RPMI8226 (cell line): ENCODE measurements around the gene CNOT10.
A peak's percentile ranks its signal among the peaks of the same experiment; 100 is the strongest.
"Not testable (repeated sequence)": the region's sequence is repeated elsewhere in the genome, so short reads cannot be mapped to it uniquely, and the experiment has no call there.

ENCODE experiments used
- DNase-seq: peaks from one replicate; pipeline ENCODE4 v3.0.0-alpha.2; 2015

Gene CNOT10

GRCh38 chr3:32758375-32758753, 73.4 kb downstream of the CNOT10 start:
- DNase-seq: no peak

- no peak for DNase-seq
Observed at GRCh38 chr3:32759342-32759741, 74.4 kb downstream of the CNOT10 start.

- no peak for DNase-seq
Observed at GRCh38 chr3:32764481-32764880, 79.5 kb downstream of the CNOT10 start.

GRCh38 chr3:32778389-32778788, 93.4 kb downstream of the CNOT10 start:
- no peak for DNase-seq

GRCh38 chr3:32780071-32780734, 95.2 kb downstream of the CNOT10 start:
- no peak for DNase-seq

GRCh38 chr3:32780735-32781210, 95.8 kb downstream of the CNOT10 start:
- peak; percentile 44 for DNase-seq

- peak; percentile 84 for DNase-seq
Observed at GRCh38 chr3:32781211-32781968, 96.4 kb downstream of the CNOT10 start.

GRCh38 chr3:32781969-32782270, 96.9 kb downstream of the CNOT10 start:
- not testable (repeated sequence) for DNase-seq

GRCh38 chr3:32782407-32782806, 97.4 kb downstream of the CNOT10 start:
- DNase-seq: no peak

GRCh38 chr3:32791833-32792232, 106.8 kb downstream of the CNOT10 start:
- DNase-seq: no peak

GRCh38 chr3:32794487-32795308, 109.7 kb downstream of the CNOT10 start:
- DNase-seq: no peak

GRCh38 chr3:32796384-32796950, 111.5 kb downstream of the CNOT10 start:
- not testable (repeated sequence) for DNase-seq

GRCh38 chr3:32797776-32798175, 112.8 kb downstream of the CNOT10 start:
- no peak for DNase-seq

GRCh38 chr3:32801440-32801839, 116.5 kb downstream of the CNOT10 start:
- not testable (repeated sequence) for DNase-seq

GRCh38 chr3:32813180-32813579, 128.2 kb downstream of the CNOT10 start:
- DNase-seq: no peak

GRCh38 chr3:32814361-32814760, 129.4 kb downstream of the CNOT10 start:
- no peak for DNase-seq

- DNase-seq: no peak
Observed at GRCh38 chr3:32815841-32816438, 131.0 kb downstream of the CNOT10 start.

GRCh38 chr3:32816439-32817256, 131.7 kb downstream of the CNOT10 start:
- DNase-seq: no peak

GRCh38 chr3:32817257-32817557, 132.2 kb downstream of the CNOT10 start:
- no peak for DNase-seq

- DNase-seq: no peak
Observed at GRCh38 chr3:32817558-32818228, 132.7 kb downstream of the CNOT10 start, which contains the start of gene TRIM71. TSS of gene TRIM71 (plus strand) at chr3:32817997. CDS start at chr3:32818081, 84 bp downstream.

- DNase-seq: no peak
Observed at GRCh38 chr3:32818229-32818969, 133.4 kb downstream of the CNOT10 start.
